ENCODE measurements around the gene DCAF6.
"Not testable (repeated sequence)": the region's sequence is repeated elsewhere in the genome, so short reads cannot be mapped to it uniquely, and the experiment has no call there.

The DCAF6 gene, protein sequence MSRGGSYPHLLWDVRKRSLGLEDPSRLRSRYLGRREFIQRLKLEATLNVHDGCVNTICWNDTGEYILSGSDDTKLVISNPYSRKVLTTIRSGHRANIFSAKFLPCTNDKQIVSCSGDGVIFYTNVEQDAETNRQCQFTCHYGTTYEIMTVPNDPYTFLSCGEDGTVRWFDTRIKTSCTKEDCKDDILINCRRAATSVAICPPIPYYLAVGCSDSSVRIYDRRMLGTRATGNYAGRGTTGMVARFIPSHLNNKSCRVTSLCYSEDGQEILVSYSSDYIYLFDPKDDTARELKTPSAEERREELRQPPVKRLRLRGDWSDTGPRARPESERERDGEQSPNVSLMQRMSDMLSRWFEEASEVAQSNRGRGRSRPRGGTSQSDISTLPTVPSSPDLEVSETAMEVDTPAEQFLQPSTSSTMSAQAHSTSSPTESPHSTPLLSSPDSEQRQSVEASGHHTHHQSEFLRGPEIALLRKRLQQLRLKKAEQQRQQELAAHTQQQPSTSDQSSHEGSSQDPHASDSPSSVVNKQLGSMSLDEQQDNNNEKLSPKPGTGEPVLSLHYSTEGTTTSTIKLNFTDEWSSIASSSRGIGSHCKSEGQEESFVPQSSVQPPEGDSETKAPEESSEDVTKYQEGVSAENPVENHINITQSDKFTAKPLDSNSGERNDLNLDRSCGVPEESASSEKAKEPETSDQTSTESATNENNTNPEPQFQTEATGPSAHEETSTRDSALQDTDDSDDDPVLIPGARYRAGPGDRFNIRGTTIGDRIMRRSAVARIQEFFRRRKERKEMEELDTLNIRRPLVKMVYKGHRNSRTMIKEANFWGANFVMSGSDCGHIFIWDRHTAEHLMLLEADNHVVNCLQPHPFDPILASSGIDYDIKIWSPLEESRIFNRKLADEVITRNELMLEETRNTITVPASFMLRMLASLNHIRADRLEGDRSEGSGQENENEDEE

DNA sequence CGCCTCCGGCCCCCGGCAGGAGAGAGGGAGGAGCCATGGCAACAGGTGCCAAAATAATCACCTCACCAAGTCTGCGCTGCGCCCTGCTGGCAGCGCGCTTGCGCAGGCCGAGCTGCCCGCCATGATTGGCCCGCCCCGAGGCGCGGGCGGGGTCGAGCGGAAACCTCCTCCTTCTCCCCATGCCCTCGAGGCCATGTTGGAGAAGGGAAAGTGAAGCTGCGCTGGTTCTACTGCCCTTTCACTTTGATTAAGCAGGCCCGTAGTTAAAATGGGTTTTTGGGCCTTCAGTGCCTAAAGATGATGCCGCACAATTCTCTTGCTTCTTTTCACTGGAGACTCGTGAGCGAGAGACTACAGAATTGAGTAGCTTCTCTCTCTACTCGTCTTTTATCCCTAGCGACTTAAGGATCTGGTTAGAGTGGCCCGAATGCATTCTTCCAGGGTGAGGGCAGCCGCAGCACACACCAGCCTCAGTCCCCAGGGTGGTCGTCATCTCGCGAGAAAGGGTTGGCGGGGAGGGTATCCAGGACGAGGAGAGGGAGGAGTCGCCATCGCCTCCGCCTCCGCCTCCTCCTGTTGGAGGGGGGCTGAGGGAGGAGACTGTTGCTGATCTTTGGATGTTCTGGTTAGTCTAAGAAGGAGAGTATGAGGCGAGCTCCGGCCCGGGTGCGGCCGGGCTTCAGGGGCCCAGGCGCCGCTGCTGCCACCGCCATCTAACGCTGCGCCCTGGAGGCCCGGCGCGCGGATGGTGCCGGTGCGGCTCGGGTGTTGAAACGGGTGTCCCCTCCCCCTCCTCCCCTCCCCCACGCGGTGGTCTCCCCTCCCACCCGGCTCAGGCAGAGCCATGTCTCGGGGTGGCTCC is at the start of gene DCAF6:
Gene DCAF6 (plus strand): TSS at position 616 of the 862 bp plus-strand sequence. CDS start 229 bp downstream, at position 845.
- peak; percentile 94 for DNase-seq

DNA sequence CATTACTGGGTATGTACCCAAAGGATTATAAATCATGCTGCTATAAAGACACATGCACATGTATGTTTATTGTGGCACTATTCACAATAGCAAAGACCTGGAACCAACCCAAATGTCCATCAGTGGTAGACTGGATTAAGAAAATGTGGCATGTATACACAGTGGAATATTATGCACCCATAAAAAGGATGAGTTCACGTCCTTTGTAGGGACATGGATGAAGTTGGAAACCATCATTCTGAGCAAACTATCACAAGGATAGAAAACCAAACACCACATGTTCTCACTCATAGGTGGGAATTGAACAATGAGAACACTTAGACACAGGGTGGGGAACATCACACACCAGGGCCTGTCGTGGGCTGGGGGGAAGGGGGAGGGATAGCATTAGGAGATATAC is 49.3 kb upstream of the DCAF6 start:
- DNase-seq = not testable (repeated sequence)

DNA sequence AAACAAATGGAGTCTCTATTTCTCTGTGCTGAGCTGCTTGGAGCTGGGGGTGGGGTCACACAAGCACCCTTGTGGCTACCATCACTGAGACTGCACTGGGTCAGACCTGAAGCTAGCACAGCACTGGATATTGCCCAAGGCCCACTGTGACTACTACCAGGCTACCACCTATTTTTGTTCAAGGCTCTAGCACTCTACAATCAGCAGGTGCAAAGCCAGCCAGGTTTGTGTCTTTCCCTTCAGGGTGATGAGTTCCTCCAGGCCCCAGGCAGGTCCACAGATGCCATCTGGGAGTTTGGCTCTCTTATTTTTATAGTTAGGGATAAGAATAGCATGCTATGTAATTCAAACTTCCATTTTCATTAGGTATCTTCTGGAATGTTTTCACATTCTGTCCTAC is 46.1 kb upstream of the DCAF6 start:
- no peak for DNase-seq

DNA sequence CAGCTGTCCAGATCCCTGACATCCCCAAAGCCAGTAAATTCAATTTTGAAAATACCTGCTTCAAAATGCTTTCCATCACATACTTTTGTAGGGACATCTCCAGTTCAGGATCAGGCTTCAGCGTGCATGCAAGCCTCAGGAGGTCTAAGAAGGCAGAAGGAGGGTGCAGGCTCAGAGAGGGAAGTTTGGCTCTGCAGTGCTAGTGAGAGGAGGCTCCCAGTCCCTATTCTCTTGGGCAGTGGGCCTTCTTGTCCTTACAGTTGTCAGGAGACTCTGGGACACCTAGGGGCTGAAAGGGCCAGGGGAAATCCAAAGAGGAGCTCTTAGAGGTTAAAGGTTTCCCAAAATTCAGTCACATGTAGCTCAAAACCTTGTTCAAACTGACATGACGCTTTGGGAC is 42.7 kb upstream of the DCAF6 start:
- DNase-seq = no peak

DNA sequence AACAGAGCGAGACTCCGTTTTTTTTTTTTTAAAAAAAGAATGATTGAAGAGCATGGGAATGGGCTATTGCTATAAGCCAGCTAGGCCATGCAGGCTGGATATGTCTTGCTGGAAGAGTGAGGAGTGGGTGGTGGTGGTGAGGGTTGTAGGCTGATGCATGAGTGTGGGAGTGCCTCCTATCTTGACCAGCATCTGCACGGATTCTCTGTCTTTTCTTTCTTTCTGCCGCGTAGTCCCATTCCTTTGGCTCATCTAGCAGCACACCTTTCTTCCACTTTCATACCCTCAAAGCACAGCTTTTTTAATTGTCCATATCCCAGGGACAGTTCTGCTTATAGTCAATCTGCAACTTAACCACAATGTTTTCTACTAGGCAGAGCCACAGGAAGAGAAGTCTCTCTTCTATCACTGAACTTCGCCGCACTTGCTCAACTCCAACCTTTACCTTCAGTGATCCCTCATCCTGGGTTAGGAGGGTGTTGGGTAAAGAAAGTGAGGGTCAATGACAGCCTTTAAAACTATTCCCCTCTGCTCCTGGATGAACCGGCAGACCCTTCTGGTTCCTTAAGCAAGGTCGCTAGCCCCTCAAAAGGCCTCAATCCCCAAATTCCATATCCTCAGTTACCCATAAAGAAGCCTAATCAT is 37.8 kb upstream of the DCAF6 start:
- no peak for DNase-seq

DNA sequence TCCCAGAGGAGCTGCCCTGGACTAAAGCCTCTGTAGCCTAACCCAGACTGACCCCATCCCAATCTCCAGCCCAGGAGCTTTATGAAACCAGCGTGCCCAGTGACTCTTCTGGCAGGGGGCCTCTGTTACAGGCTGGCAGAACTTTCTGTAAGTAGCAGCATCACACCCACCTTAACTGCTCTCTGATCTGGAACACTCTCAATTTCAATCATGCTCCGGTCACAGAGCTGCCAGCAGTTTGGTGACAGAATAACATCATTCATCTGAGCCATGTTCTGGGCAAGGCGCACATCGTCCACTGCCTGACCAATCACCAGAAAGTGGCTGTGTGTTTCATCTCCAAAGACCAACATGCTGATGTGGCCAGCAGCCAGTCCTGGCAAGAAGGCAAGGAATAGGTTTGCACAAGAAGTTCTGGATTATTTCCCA is 37.2 kb upstream of the DCAF6 start:
- no peak for DNase-seq

DNA sequence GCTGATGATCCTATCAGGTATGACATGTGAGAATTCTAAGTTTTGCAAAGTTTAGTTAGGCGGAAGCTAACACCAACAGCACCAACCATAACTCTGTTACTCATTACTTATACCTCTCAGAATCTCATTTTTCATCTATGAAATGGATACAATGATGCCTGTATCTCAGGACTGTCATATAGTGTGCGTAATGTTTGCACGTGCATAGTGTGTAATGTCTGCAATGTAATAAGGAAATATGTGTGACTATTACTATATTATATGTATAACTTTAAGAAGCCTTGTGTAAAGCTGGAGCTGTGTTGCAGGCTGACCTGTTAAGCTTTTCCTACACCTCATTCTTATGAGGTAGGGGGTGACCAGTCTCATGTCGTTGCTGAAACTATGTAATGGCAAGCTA is 35.6 kb upstream of the DCAF6 start:
- no peak for DNase-seq

DNA sequence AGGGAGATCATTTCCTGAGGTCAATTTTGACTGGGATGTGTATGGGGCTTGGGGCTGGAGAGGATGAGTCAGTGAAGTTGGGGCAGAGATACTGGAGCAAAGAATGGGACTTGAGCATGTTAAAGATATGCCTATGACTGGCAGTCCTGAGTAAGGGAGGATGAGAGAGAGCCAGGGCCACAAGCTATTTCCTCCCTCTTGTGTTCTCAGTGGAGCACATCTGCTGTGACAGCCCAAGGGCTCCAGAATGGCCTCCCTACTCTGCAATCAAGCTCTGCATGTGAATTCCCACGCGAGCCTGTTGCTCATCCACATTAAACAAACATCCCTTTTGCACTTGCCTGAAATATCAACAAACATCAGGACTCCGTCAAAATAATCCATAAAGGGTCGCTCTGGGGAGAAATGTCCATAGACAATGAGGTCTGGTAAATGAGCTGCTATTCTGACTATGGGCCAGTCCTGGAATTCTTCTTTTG is 31.8 kb upstream of the DCAF6 start:
- no peak for DNase-seq

DNA sequence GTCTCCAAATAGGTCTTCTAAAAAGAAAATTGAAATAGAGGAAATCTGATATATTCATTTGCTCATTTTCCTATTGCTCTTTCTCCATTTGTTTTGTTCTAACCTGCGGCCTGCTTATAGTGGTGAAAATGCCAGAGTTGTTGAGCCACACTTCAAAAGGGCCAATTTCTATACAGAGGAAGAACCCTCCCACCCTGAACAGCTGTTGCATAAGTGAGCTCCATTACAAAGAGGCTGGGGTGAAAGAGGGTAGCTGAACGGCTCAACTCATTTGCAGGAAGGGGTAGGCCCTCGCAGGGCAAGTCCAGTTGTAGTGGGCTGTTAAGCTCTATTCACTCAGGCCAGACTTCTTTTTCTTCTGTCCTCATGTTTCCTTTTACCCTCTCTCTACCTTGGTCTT is 31.3 kb upstream of the DCAF6 start:
- no peak for DNase-seq

DNA sequence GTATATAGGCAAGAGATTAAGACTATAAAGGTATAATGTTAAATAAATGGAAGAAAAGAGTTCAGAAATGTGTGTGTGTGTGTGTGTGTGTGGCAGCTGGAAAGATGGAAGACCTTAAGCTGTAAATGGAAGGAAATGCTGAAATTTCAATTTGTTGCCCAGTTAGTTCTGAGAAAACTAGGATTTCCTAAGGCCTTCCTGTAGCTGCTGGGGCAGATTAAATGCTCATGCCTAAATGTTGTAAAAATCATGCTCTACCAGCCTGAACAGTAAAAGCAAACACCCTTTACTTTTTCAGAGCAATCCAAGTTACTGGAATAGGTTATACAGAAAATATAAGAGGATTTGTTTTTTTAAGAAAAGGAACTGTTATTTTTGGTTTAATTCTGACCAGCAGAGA is 30.8 kb upstream of the DCAF6 start:
- DNase-seq = no peak

DNA sequence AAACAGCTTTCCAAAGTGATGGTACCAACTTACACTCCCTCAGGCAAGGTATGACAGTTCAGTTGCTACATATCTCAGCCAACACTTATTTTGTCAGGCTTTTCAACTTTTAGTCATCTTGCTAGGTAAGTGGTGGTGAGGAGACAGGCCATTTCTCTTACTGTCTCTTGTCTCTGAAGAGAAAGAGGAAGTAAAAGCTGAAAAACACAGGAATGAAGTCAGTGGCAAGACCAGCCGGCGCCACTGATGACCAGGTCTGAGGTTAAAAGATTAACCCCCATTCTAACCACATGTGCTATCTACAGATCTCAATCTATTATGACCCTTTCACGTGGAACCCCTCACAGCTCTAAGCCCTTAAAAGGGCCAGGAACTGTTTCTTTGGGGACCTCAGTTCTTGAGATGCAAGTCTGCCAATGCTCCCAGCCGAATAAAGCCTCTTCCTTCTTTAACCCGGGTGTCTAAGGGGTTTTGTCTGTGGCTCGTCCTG is 26.7 kb upstream of the DCAF6 start:
- DNase-seq = no peak

DNA sequence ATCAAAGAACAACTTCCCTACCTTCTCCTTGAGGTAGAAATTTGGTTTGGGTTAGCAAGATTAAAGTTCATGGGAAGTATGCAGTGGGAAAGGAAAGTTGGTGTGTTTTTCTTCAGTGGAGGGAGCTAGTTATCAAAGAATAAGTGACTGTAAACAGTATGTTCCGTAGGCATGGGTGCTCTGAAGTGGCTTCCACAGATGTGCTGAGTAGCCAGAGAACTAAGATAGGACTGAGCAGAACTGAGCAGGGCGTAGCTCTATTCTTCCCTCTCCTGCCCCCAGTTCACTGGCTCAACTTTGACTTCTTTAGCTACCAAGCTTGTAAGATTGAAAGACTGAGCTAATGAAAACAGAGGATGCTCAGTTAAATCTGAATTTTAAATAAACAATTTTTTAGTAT is 26.0 kb upstream of the DCAF6 start:
- no peak for DNase-seq

DNA sequence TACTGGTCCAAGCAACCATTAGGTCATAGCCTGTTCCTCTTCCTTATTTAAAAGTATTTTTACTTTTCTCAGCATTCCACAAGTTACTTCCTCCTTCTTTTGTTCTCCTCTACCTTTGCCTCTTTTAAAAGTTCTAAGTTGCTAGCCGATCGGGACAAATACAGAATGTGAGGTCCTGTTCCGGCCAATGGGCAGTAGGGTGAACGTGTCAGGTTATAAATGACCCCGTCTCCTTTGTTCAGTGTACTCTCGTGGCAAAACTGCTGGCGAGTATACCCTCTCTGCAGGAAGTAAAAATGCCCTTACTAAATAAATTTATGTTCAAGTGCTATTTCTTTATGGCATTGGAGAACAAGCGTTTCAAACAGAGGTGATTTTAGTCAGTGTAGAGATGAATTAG is 25.1 kb upstream of the DCAF6 start:
- no peak for DNase-seq

DNA sequence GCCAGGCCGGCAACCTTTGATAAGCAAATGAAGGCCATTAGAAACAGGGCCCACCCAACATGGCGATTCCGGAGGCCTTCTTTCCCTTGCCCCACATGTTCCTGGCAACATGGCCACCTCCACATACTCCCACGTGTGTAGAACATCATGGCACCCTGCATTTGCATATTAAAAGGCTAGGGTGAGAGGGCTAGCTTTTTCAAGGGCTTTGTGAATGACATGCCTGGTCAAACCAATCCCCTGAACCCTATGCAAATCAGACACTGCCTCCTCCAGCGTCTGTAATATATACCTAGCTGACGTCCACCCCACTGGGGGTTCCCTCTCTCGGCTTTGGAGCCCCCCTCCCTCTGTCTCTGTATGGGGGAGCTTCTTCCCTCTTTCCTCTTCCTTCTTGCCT is 24.2 kb upstream of the DCAF6 start:
- no peak for DNase-seq

DNA sequence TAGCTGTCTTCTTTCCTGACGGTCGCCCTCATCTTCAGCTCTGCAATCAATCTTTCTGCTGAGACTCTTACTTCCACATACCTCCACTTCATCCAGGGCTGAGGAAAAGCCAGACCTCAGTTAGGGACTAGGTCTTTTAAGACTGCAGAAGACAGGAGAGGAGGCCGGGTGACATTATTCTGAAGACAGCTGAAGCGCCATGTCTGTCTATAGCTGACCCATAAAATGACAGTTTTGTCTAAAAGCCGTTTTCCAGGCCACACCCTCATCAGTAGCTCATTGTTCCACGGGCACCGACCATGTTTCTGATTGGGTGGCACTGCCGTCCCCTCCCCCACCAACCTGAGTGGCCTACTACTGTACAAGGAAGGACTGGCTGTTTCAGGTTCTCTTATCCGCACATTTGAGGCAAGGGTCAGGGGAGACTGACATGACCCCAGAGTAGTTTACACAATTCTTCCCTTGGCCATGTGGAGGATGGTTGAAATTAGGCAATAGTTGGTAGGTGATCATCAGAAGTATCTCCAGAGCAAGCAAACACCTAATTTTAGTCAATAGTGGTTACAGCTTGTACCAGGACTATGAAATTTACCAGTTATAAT is 22.5 kb upstream of the DCAF6 start, which contains the start of gene ADCY10:
Gene ADCY10 (minus strand): TSS at position 240 of the 602 bp plus-strand sequence. CDS start 8,994 bp downstream, outside the sequence.
- no peak for DNase-seq

DNA sequence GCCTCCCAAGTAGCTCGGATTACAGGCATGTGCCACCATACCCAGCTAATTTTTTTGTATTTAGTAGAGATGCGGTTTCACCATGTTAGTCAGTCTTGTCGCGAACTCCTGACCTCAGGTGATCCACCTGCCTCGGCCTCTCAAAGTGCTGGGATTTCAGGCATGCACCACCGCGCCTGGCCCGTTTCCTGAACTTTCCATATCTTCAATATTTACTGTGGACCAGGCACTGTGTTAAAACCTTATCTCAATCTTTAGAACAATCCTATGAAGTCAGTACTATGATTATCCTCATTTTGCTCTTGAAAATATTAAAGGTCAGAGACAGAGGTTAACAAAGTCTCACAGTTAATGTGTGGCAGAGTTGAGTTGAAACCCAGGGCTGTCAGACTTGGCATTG is 20.9 kb upstream of the DCAF6 start:
- DNase-seq = no peak

DNA sequence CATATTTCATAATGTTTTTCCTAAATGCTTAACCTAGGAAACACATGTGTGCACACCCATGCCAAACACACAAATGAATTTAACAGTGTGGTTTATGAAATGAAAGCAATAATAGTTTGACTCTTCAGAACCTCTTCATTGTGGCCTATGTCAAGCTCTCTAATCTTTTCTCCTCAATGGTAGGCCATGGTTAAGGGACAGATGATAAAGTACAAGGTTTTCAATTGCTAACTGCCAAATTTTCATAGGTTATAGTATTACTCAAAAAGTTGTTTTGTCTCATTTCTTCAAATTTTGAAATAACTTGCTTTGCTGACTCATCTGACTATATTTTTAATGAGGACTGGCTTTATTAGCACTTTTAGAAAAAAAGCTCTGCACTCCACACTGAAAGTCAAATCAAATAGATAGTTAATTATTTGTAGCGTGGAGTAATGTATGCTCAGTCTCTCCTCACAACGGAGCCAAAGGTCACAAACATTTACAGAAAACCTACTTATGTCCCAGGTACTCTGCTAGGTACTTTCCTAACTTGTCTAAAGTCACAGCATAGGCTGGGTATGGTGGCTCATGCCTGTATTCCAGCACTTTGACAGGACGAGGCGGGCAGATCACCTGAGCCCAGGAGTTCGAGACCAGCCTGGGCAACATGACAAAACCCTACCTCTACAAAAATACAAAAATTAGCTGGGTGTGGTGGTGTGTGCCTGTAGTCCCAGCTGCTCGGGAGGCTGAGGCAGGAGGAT is 19.5 kb upstream of the DCAF6 start:
- no peak for DNase-seq

DNA sequence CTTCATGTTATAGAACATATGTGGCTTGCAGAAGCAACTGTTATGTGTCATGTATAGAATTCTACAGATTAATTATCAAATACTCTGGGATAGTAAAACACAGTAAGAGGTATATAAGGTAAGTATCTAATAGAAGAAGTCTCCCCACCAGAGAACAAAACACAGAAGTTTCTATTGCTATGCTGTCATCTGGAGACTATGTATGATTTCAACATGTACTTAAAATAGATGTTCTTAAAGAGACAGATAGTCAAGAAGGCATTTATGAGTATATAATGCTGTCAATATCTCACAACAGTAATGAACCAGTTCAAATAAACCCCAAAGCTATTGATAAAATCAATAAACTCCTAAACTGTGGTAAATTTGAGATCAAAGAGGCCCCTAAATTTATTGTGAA is 14.5 kb upstream of the DCAF6 start:
- no peak for DNase-seq

DNA sequence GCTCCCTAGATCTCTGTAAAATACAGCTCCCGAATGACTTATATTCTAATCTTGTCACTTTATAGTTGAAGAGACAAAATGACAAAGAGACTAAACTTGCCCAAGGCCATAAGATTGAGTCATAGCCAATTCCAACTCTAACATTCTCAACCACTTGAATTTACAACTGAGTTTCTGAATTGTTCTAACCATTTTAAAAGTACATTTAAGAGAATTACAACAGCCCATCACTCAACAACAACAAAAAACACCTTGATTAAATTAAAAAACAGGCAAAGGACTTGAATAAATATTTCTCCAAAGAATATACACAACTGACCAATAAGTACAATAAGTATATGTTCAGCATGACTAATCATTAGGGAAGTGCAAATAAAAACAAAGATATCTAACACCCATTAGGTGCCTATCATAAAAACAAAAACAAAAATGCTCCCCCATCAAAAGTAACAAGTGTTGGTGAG is 13.8 kb upstream of the DCAF6 start:
- no peak for DNase-seq

DNA sequence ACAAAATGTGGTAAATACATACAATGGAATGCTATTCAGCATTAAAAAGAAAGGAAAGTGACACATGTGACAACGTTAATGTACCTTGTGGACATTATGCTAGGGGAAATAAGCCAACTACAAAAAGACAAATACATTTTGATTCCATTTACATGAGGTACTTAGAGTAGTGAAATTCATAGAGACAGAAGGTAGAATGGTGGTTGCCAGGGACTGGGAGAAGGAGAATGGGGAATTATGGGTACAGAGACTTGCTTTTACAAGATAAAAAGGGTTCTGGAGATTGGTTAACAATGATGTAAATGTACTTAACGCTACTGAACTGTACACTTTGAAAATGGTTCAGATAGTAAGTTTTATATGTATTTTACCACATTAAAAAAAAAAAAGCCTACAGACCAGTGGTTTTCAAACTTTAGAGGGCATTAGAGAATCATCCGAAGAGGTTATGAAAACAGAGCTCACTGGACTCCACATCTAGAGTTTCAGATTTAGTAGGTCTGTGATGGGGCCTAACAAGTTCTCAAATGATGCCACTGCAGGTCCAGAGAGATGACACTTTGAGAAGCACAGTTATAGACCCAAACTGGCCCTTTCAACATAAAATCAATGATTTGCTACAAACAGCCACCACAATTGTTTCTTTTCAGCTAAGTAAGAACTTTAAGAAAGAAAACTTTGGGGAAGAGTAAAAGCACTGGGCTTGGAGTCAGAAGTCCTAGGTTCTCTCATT is 13.0 kb upstream of the DCAF6 start:
- no peak for DNase-seq
